Caco-2 (cell line): ENCODE measurements around the gene AGGF1. TPM values are rescaled to one million over a fixed set of nuclear protein-coding genes. Genes with fewer than 3 reads are reported as not detected.

Source experiments
- Bru-seq: library from RNA; stranded (reverse); fragments of 400-500 nt; gene quantifications from one replicate; lab custom pipeline; 2021; lab: Mats Ljungman, UMichigan
- BruChase-seq, 2 experiments: library from RNA; stranded (reverse); fragments of 400-500 nt; gene quantifications; one replicate each; lab custom pipeline; 2021; lab: Mats Ljungman, UMichigan
- BruUV-seq: library from RNA; stranded (reverse); fragments of 400-500 nt; replicated peaks from 2 replicates; lab custom pipeline; 2021; lab: Mats Ljungman, UMichigan
- CTCF ChIA-PET: fragments of 300-600 bp; sonication (Branson Sonifier 250); formaldehyde crosslinking; loops from one replicate; lab custom pipeline; 2022; ENCODE audit warnings: antibody characterized with exemption; lab: Charles Lee
- POLR2A ChIA-PET: fragments of 300-600 bp; sonication (Branson Sonifier 250); formaldehyde crosslinking; loops from one replicate; lab custom pipeline; 2022; ENCODE audit warnings: antibody characterized with exemption; lab: Charles Lee
- DNase-seq, 2 experiments: peaks; one replicate each; pipeline versions ENCODE4 v3.0.0 to v3.0.0-alpha.2; 2020 to 2022
- H3K27me3 ChIP-seq: replicated peaks from 2 replicates; pipeline ENCODE4 v1.6.0; 2011; ENCODE audit warnings: low read length; ENCODE audit not compliant: control insufficient read depth, insufficient read depth
- H3K36me3 ChIP-seq: 2 replicates; pipeline ENCODE4 v1.5.1; 2011; ENCODE audit warnings: low read length; ENCODE audit not compliant: control insufficient read depth, insufficient read depth
- H3K4me1 ChIP-seq: fragments of 250-450 bp; sonication (Bioruptor Pico); 2 replicates; pipeline ENCODE4 v1.5.1; 2020; ENCODE audit warnings: mild to moderate bottlenecking
- H3K4me3 ChIP-seq: 2 replicates; pipeline ENCODE4 v1.5.1; 2011; ENCODE audit warnings: low read depth, mild to moderate bottlenecking, control low read depth, low read length
- H3K9me3 ChIP-seq: fragments of 250-450 bp; sonication (Bioruptor Pico); 2 replicates; pipeline ENCODE4 v1.5.1; 2020; ENCODE audit warnings: mild to moderate bottlenecking, moderate library complexity
- H3K27ac Mint-ChIP-seq: one replicate; pipeline ENCODE4 v1.8.0; 2022; ENCODE audit warnings: mixed read lengths; ENCODE audit not compliant: unreplicated experiment
- H3K27me3 Mint-ChIP-seq: one replicate; pipeline ENCODE4 v1.8.0; 2022; ENCODE audit warnings: mixed read lengths; ENCODE audit not compliant: insufficient read depth, unreplicated experiment
- H3K36me3 Mint-ChIP-seq: one replicate; pipeline ENCODE4 v1.8.0; 2022; ENCODE audit warnings: mild to moderate bottlenecking, mixed read lengths; ENCODE audit not compliant: insufficient read depth, unreplicated experiment
- H3K4me1 Mint-ChIP-seq: one replicate; pipeline ENCODE4 v1.8.0; 2022; ENCODE audit warnings: low read depth, mixed read lengths; ENCODE audit not compliant: unreplicated experiment
- H3K4me3 Mint-ChIP-seq: one replicate; pipeline ENCODE4 v1.8.0; 2022; ENCODE audit warnings: mild to moderate bottlenecking, moderate library complexity, mixed read lengths; ENCODE audit not compliant: unreplicated experiment
- H3K9me3 Mint-ChIP-seq: one replicate; pipeline ENCODE4 v1.8.0; 2022; ENCODE audit warnings: mixed read lengths; ENCODE audit not compliant: unreplicated experiment
- CTCF ChIP-seq, 2 experiments: fragments of 200-600 bp in 1 of 2; IDR thresholded peaks; 1 replicate in 1 of 2; 2 replicates in 1 of 2; pipeline versions ENCODE4 v1.5.1 to v1.8.0; 2011 to 2022; ENCODE audit warnings: antibody characterized with exemption in 1 of 2, control low read depth in 1 of 2, inconsistent platforms in 1 of 2, low read depth in 1 of 2, low read length in 1 of 2, mild to moderate bottlenecking in 1 of 2, moderate library complexity in 1 of 2; ENCODE audit not compliant: insufficient read depth in 1 of 2, severe bottlenecking in 1 of 2, unreplicated experiment in 1 of 2
- intact Hi-C: fragments of 100-400 bp; cut with micrococcal nuclease; formaldehyde crosslinking; loops from one replicate; pipeline ENCODE4 v1.10.0; 2022; ENCODE audit not compliant: unreplicated experiment
- long read RNA-seq: library from polyadenylated mRNA; stranded (forward); transcript quantifications from one replicate; pipeline ENCODE4 v2.0.0, GENCODE V29; 2022
- total RNA-seq: library from RNA; stranded (reverse); gene quantifications from 2 replicates; pipeline ENCODE4 v1.2.3, GENCODE V29; 2022

AGGF1 gene
- total RNA-seq, result 20.2 and 28.6 TPM in 2 replicates
- percentile 88 among the genes with signal in this experiment for Bru-seq, nascent RNA
- percentile 98 among the genes with signal in this experiment for BruChase-seq, experiment 1, labeled RNA remaining after a 2-hour chase
- percentile 94 among the genes with signal in this experiment for BruChase-seq, experiment 2, labeled RNA remaining after a 6-hour chase
- long read RNA-seq, full-length matches to known transcripts, result 18 of 33 reads
- long read RNA-seq, partial matches to known transcripts, result 7 of 33 reads
- long read RNA-seq, other reads (novel, unspliced or antisense), result 8 of 33 reads

- H3K9me3 ChIP-seq, result peaks cover 12% of the 10 kb centered on the region
- ChIA-PET CTCF (interaction anchor here (0.7 to 2.1 kb wide), 5 partner anchors 18 to 462 kb away, joined by 3 to 5 read pairs (median 5); partner anchors contain the start of gene WDR41), POLR2A (interaction anchor here (0.7 to 1.2 kb wide), 4 partner anchors 15 to 592 kb away, joined by 3 to 4 read pairs (median 3); partner anchors contain the start of gene F2RL1)
- H3K36me3 Mint-ChIP-seq, result peaks cover 7% of the 10 kb centered on the region
- no peak for TF ChIP-seq CTCF (IDR thresholded peaks at IDR 0.05; ENCODE audit: insufficient read depth in 1 of 2, low read depth in 1 of 2, low read length in 1 of 2, severe bottlenecking in 1 of 2, unreplicated experiment in 1 of 2)
- no peaks in the 10 kb centered on the region for H3K36me3 ChIP-seq
- H3K9me3 Mint-ChIP-seq, result peaks cover 33% of the 10 kb centered on the region
- no peaks in the 10 kb centered on the region for H3K4me1 Mint-ChIP-seq
- H3K27ac Mint-ChIP-seq, result peak within 1 kb of the TSS; percentile 78
- H3K4me3 Mint-ChIP-seq, result peak within 1 kb of the TSS; percentile 88
- BruUV-seq, result TSS peak; percentile 73
- no peaks in the 10 kb centered on the region for H3K27me3 ChIP-seq
- intact Hi-C loops, result loop anchor here (5.0 kb wide), 3 partner anchors 42 to 423 kb away; no protein-coding TSS in a partner anchor
- no peaks in the 10 kb centered on the region for H3K27me3 Mint-ChIP-seq
- DNase-seq, result peak; percentile 93 to 96
- peak within 1 kb of the TSS; percentile 68 for H3K4me3 ChIP-seq
- 0 out of 2 replicates have a peak, but pooled peaks cover 9% of the 10 kb centered on the region for H3K4me1 ChIP-seq
Observed at GRCh38 chr5:77030097-77031071, at the start of gene AGGF1. TSS of gene AGGF1 (plus strand) at chr5:77030404. CDS start at chr5:77030767, 363 bp downstream.

- H3K4me3 Mint-ChIP-seq, result no peak overlapping the region
- no peaks in the 10 kb centered on the region for H3K36me3 ChIP-seq
- H3K4me1 ChIP-seq, result no peaks in the 10 kb centered on the region; the same call in 1 of the 2 replicates
- no peak overlapping the region for H3K27ac Mint-ChIP-seq
- intact Hi-C loops, result no loop called here
- no peaks in the 10 kb centered on the region for H3K36me3 Mint-ChIP-seq
- H3K9me3 Mint-ChIP-seq, result no peaks in the 10 kb centered on the region
- H3K9me3 ChIP-seq, result no peaks in the 10 kb centered on the region
- H3K27me3 ChIP-seq, result no peaks in the 10 kb centered on the region
- no TSS peak for BruUV-seq
- H3K4me3 ChIP-seq, result no peak overlapping the region
- CTCF ChIA-PET, result no interaction called here
- H3K27me3 Mint-ChIP-seq, result no peaks in the 10 kb centered on the region
- no peak for DNase-seq
- peaks cover 7% of the 10 kb centered on the region for H3K4me1 Mint-ChIP-seq
- POLR2A ChIA-PET, result no interaction called here
- no peak for TF ChIP-seq CTCF (IDR thresholded peaks at IDR 0.05; ENCODE audit: insufficient read depth in 1 of 2, low read depth in 1 of 2, low read length in 1 of 2, severe bottlenecking in 1 of 2, unreplicated experiment in 1 of 2)
Observed at GRCh38 chr5:76980518-76981144, 49.6 kb upstream of the AGGF1 start.
